GM12873 (cell line): ENCODE data around the gene PLCB3.

ENCODE experiments used
- CTCF ChIP-seq: IDR thresholded peaks from 2 replicates; pipeline ENCODE4 v1.5.1; 2012; ENCODE audit warnings: low read depth, mild to moderate bottlenecking, moderate library complexity, low read length, control low read depth; ENCODE audit not compliant: insufficient read depth; ENCODE audit errors: missing control alignments

Gene PLCB3

GRCh38 chr11:64207256-64208085, 43.9 kb upstream of the PLCB3 start:
- no peak for TF ChIP-seq CTCF

GRCh38 chr11:64208086-64208795, 43.1 kb upstream of the PLCB3 start:
- TF ChIP-seq CTCF = no peak

- no peak for TF ChIP-seq CTCF
These were observed 42.4 kb upstream of the PLCB3 start for GRCh38 chr11:64208796-64209562.

GRCh38 chr11:64209563-64209843, 41.8 kb upstream of the PLCB3 start:
- TF ChIP-seq CTCF = no peak

- TF ChIP-seq CTCF = no peak
These were observed 40.9 kb upstream of the PLCB3 start for GRCh38 chr11:64210301-64211020.

GRCh38 chr11:64211181-64211872, 40.0 kb upstream of the PLCB3 start:
- TF ChIP-seq CTCF = no peak
